OCI-M2 (cell line): ENCODE data around the gene DHPS.
"Not testable (repeated sequence)": the region's sequence is repeated elsewhere in the genome, so short reads cannot be mapped to it uniquely, and the experiment has no call there.

Experiments
- DNase-seq: peaks from one replicate; lab custom pipeline; 2025; ENCODE audit not compliant: unreplicated experiment; lab: John Stamatoyannopoulos, UW

DHPS gene

GRCh38 chr19:12647047-12647446, 34.6 kb downstream of the DHPS start:
- DNase-seq: no peak

- DNase-seq: no peak
Observed at GRCh38 chr19:12646551-12646950, 35.1 kb downstream of the DHPS start.

GRCh38 chr19:12643716-12644115, 38.0 kb downstream of the DHPS start:
- not testable (repeated sequence) for DNase-seq

- no peak for DNase-seq
Observed at GRCh38 chr19:12642506-12642905, 39.2 kb downstream of the DHPS start.

- DNase-seq: no peak
Observed at GRCh38 chr19:12641456-12641855, 40.2 kb downstream of the DHPS start.

- no peak for DNase-seq
Observed at GRCh38 chr19:12639901-12640613, 41.6 kb downstream of the DHPS start.

- DNase-seq: no peak
Observed at GRCh38 chr19:12638611-12639182, 43.0 kb downstream of the DHPS start.

GRCh38 chr19:12636631-12637030, 45.0 kb downstream of the DHPS start:
- no peak for DNase-seq

GRCh38 chr19:12629215-12629614, 52.5 kb downstream of the DHPS start:
- no peak for DNase-seq

- no peak for DNase-seq
Observed at GRCh38 chr19:12628040-12629022, 53.3 kb downstream of the DHPS start.

GRCh38 chr19:12626958-12627357, 54.7 kb downstream of the DHPS start:
- DNase-seq: no peak
